Vagina (tissue), 2 donors: ENCODE data around the gene KCNE5. TPM values are rescaled to one million over a fixed set of nuclear protein-coding genes. Genes with fewer than 3 reads are reported as not detected.

ENCODE experiments used
- DNase-seq, 2 donors: peaks; one replicate each; pipeline ENCODE4 v3.0.0-alpha.2; 2017; ENCODE audit errors: extremely low spot score in 2 of 2
- H3K27ac ChIP-seq: fragments of 200-600 bp; sonication (generic); one replicate; pipeline ENCODE4 v1.5.1; 2019
- H3K27me3 ChIP-seq: fragments of 200-600 bp; sonication (generic); one replicate; pipeline ENCODE4 v1.5.1; 2019
- H3K36me3 ChIP-seq, 2 donors: fragments of 200-600 bp; sonication (generic); one replicate each; pipeline ENCODE4 v1.5.1; 2017 to 2019
- H3K4me1 ChIP-seq: fragments of 200-600 bp; sonication (generic); one replicate; pipeline ENCODE4 v1.5.1; 2019
- H3K4me3 ChIP-seq, 2 donors: fragments of 200-600 bp; sonication (generic); 1 replicate in 1 of 2; 2 replicates in 1 of 2; pipeline ENCODE4 v1.5.1; 2016 to 2019
- H3K9me3 ChIP-seq: fragments of 200-600 bp; sonication (generic); one replicate; pipeline ENCODE4 v1.5.1; 2019
- CTCF ChIP-seq, 3 experiments: fragments of 450-650 bp in 2 of 3; fragments of 200-600 bp in 1 of 3; sonication (generic) in 1 of 3; IDR thresholded peaks; one replicate each; pipeline ENCODE4 v1.5.1; 2017 to 2019; ENCODE audit warnings: antibody characterized with exemption in 3 of 3, mild to moderate bottlenecking in 2 of 3, moderate library complexity in 2 of 3
- POLR2A ChIP-seq, 2 donors: fragments of 450-650 bp; IDR thresholded peaks; one replicate each; pipeline ENCODE4 v1.6.1; 2017; ENCODE audit warnings: antibody characterized with exemption in 2 of 2, mild to moderate bottlenecking in 2 of 2, moderate library complexity in 2 of 2
- POLR2AphosphoS5 ChIP-seq, 2 donors: sonication (generic); formaldehyde crosslinking; IDR thresholded peaks; one replicate each; pipeline ENCODE4 v1.9.0; 2017; ENCODE audit warnings: antibody characterized with exemption in 2 of 2, mild to moderate bottlenecking in 2 of 2, low read depth in 1 of 2; ENCODE audit not compliant: insufficient read depth in 1 of 2
- intact Hi-C: fragments of 100-400 bp; cut with DNase I; formaldehyde crosslinking; loops from one replicate; pipeline ENCODE4 v1.15.1; 2023
- total RNA-seq: library from RNA; depleted of rRNA; stranded (reverse); fragments of >200 nt; gene quantifications from one replicate; pipeline ENCODE4 v1.2.3, GENCODE V29; 2016

Gene KCNE5
- total RNA-seq, 1 donor from 2014 or later: 1.2 TPM

GRCh38 chrX:109614951-109615350, 10.0 kb downstream of the KCNE5 start:
- Histone ChIP-seq H3K9me3 (no peaks in the 10 kb centered on the region), H3K4me1 (no peaks in the 10 kb centered on the region), H3K27ac (no peak overlapping the region), H3K36me3 (no peaks in the 10 kb centered on the region), H3K27me3 (no peaks in the 10 kb centered on the region), H3K4me3 (no peak overlapping the region)
- TF ChIP-seq POLR2A (IDR thresholded peaks at IDR 0.05): no peak
- TF ChIP-seq POLR2AphosphoS5 (IDR thresholded peaks at IDR 0.05; ENCODE audit: insufficient read depth in 1 of 2, low read depth in 1 of 2): no peak
- TF ChIP-seq CTCF (IDR thresholded peaks at IDR 0.05): no peak
- no peak for DNase-seq
- intact Hi-C loops: no loop called here

GRCh38 chrX:109601486-109601885, 23.5 kb downstream of the KCNE5 start:
- Histone ChIP-seq H3K27me3 (no peaks in the 10 kb centered on the region), H3K9me3 (no peaks in the 10 kb centered on the region), H3K4me1 (no peaks in the 10 kb centered on the region), H3K4me3 (no peak overlapping the region), H3K36me3 (no peaks in the 10 kb centered on the region), H3K27ac (no peak overlapping the region)
- intact Hi-C loops: no loop called here
- no peak for DNase-seq
- TF ChIP-seq CTCF (IDR thresholded peaks at IDR 0.05): no peak
- no peak for TF ChIP-seq POLR2A (IDR thresholded peaks at IDR 0.05)
- no peak for TF ChIP-seq POLR2AphosphoS5 (IDR thresholded peaks at IDR 0.05; ENCODE audit: insufficient read depth in 1 of 2, low read depth in 1 of 2)

GRCh38 chrX:109600237-109600651, 24.7 kb downstream of the KCNE5 start:
- no peak for DNase-seq
- Histone ChIP-seq H3K27me3 (no peaks in the 10 kb centered on the region), H3K36me3 (no peaks in the 10 kb centered on the region), H3K27ac (no peak overlapping the region), H3K9me3 (no peaks in the 10 kb centered on the region), H3K4me3 (no peak overlapping the region), H3K4me1 (no peaks in the 10 kb centered on the region)
- intact Hi-C loops: no loop called here
- TF ChIP-seq POLR2AphosphoS5 (IDR thresholded peaks at IDR 0.05; ENCODE audit: insufficient read depth in 1 of 2, low read depth in 1 of 2): no peak
- TF ChIP-seq POLR2A (IDR thresholded peaks at IDR 0.05): no peak
- no peak for TF ChIP-seq CTCF (IDR thresholded peaks at IDR 0.05)

GRCh38 chrX:109596015-109596414, 29.0 kb downstream of the KCNE5 start:
- DNase-seq: no peak
- H3K36me3 ChIP-seq: no peaks in the 10 kb centered on the region

DNA sequence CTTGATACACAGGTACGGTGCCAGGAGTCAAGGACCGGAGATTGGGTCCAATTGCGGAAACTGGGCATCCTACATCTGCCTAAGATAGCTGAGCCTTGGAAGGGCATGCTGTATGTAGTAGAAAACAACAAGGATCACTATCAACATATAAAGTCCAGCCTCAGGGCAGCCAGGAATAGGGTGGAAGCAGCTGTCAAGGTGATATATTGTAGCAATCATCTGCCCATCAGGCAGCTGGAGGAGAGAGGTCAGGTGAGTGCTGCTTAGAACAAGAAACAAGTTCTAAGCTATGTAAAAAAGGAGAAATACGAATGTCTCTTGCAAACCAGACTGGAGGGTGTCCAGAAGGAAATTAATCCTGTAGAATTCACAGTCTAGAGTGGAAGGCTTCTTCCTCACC, 34.8 kb downstream of the KCNE5 start:
- intact Hi-C loops: no loop called here
- Histone ChIP-seq H3K27ac (no peak overlapping the region), H3K4me3 (no peak overlapping the region), H3K4me1 (no peaks in the 10 kb centered on the region), H3K27me3 (no peaks in the 10 kb centered on the region), H3K36me3 (no peaks in the 10 kb centered on the region), H3K9me3 (no peaks in the 10 kb centered on the region)
- TF ChIP-seq POLR2A (IDR thresholded peaks at IDR 0.05) (no peak), POLR2AphosphoS5 (IDR thresholded peaks at IDR 0.05; ENCODE audit: insufficient read depth in 1 of 2, low read depth in 1 of 2) (no peak), CTCF (IDR thresholded peaks at IDR 0.05) (no peak)
- DNase-seq: no peak

More at GRCh38 chrX:109596015-109596414, 29.0 kb downstream of the KCNE5 start:
- intact Hi-C loops: no loop called here
- no peaks in the 10 kb centered on the region for H3K27me3 ChIP-seq
- H3K9me3 ChIP-seq: no peaks in the 10 kb centered on the region
- no peak for TF ChIP-seq POLR2AphosphoS5 (IDR thresholded peaks at IDR 0.05; ENCODE audit: insufficient read depth in 1 of 2, low read depth in 1 of 2)
- no peak for TF ChIP-seq CTCF (IDR thresholded peaks at IDR 0.05)
- H3K4me1 ChIP-seq: no peaks in the 10 kb centered on the region
- no peak overlapping the region for H3K27ac ChIP-seq
- H3K4me3 ChIP-seq: no peak overlapping the region
